ENCODE results near the gene AUTS2. TPM values are rescaled to one million over a fixed set of nuclear protein-coding genes. Genes with fewer than 3 reads are reported as not detected.

Gene AUTS2
- total RNA-seq, 2 experiments from 2014 or later: 2.4 to 3.0 TPM

DNA sequence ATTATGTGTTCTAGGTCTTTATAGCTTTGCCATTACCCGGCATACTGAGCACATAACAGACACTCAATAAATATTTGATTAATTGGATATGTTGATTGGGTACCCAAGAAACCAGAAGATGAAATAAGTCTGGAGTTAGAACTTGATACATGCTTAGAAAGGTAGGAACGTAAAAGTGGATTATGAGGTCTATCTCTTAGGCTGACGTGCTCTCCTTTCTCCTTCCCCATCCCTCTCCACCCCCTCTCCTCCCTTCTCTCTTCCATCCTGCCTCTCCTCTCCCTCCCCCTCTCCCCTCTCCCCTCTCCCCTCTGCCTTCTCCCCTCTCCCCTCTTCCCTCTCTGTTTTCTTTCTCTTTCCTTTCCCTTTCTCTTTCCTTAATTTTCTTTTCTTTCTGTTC, 34.0 kb downstream of the AUTS2 start:
- Mint-ChIP-seq H3K4me1 (no peaks in the 10 kb centered on the region), H3K9me3 (ENCODE audit: low read depth) (no peaks in the 10 kb centered on the region), H3K27ac (no peak overlapping the region), H3K36me3 (ENCODE audit: low read depth) (no peaks in the 10 kb centered on the region), H3K27me3 (peaks cover 2% of the 10 kb centered on the region), H3K4me3 (no peak overlapping the region)
- ATAC-seq (no peak), DNase-seq (no peak)
- CTCF ChIA-PET: no interaction called here
- intact Hi-C loops (cut with DNase I, micrococcal nuclease): no loop called here
- POLR2A ChIA-PET: no interaction called here

DNA sequence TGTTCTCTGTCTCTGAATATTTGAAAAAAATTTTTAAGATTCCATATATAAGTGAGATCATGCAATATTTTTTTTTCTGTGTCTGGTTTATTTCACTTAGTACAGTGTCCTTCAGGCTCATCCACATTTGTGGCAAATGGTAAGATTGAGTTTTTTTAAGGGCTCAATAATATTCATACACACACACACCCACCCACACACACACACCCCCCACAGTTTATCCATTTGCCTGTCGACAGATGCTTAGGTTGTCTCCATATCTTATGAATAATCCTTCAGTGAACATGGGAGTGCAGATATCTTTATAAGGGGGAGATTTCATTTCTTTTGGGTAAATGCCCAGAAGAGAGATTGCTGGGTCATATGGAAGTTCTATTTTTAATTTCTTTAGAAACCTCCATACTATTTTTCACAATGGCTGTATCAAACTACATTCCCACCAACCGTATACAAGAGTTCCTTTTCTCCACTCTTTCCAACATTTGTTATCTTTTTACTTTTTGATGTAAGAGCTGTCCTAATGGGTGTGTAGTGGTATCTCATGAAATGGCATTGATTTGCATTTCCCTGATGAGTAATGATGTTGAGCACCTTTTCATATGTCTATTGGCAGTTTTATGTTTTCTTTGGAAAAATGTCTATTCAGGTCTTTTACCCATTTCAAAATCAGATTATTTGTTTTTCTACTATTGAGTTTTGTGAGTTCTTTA, 35.0 kb downstream of the AUTS2 start:
- ChIA-PET CTCF (no interaction called here), POLR2A (no interaction called here)
- ATAC-seq (no peak), DNase-seq (no peak)
- H3K9me3 Mint-ChIP-seq (ENCODE audit: low read depth): no peaks in the 10 kb centered on the region
- no peaks in the 10 kb centered on the region for H3K27me3 Mint-ChIP-seq
- intact Hi-C loops (cut with DNase I, micrococcal nuclease): no loop called here
- H3K4me3 Mint-ChIP-seq: no peak overlapping the region
- H3K4me1 Mint-ChIP-seq: no peaks in the 10 kb centered on the region
- no peak overlapping the region for H3K27ac Mint-ChIP-seq
- H3K36me3 Mint-ChIP-seq (ENCODE audit: low read depth): no peaks in the 10 kb centered on the region

- no peak for ATAC-seq
- POLR2A ChIA-PET: no interaction called here
- H3K27ac Mint-ChIP-seq: no peak overlapping the region
- intact Hi-C loops (cut with DNase I, micrococcal nuclease): no loop called here
- H3K36me3 Mint-ChIP-seq (ENCODE audit: low read depth): no peaks in the 10 kb centered on the region
- no peaks in the 10 kb centered on the region for H3K9me3 Mint-ChIP-seq (ENCODE audit: low read depth)
- CTCF ChIA-PET: no interaction called here
- no peak overlapping the region for H3K4me3 Mint-ChIP-seq
- H3K27me3 Mint-ChIP-seq: no peaks in the 10 kb centered on the region
- H3K4me1 Mint-ChIP-seq: no peaks in the 10 kb centered on the region
- no peak for DNase-seq
Measured at GRCh38 chr7:69635555-69636185, 37.4 kb downstream of the AUTS2 start.

- ChIA-PET POLR2A (no interaction called here), CTCF (no interaction called here)
- Mint-ChIP-seq H3K27me3 (no peaks in the 10 kb centered on the region), H3K4me3 (no peak overlapping the region), H3K4me1 (no peaks in the 10 kb centered on the region), H3K27ac (no peak overlapping the region), H3K9me3 (ENCODE audit: low read depth) (no peaks in the 10 kb centered on the region), H3K36me3 (ENCODE audit: low read depth) (no peaks in the 10 kb centered on the region)
- intact Hi-C loops (cut with DNase I, micrococcal nuclease): no loop called here
- ATAC-seq (no peak), DNase-seq (no peak)
Measured at GRCh38 chr7:69638674-69639073, 40.4 kb downstream of the AUTS2 start.

GRCh38 chr7:69640216-69640615, 41.9 kb downstream of the AUTS2 start:
- ATAC-seq (no peak), DNase-seq (no peak)
- ChIA-PET POLR2A (no interaction called here), CTCF (no interaction called here)
- Mint-ChIP-seq H3K4me3 (no peak overlapping the region), H3K27ac (no peak overlapping the region), H3K27me3 (no peaks in the 10 kb centered on the region), H3K9me3 (ENCODE audit: low read depth) (no peaks in the 10 kb centered on the region), H3K4me1 (no peaks in the 10 kb centered on the region), H3K36me3 (ENCODE audit: low read depth) (no peaks in the 10 kb centered on the region)
- intact Hi-C loops (cut with DNase I, micrococcal nuclease): no loop called here

DNA sequence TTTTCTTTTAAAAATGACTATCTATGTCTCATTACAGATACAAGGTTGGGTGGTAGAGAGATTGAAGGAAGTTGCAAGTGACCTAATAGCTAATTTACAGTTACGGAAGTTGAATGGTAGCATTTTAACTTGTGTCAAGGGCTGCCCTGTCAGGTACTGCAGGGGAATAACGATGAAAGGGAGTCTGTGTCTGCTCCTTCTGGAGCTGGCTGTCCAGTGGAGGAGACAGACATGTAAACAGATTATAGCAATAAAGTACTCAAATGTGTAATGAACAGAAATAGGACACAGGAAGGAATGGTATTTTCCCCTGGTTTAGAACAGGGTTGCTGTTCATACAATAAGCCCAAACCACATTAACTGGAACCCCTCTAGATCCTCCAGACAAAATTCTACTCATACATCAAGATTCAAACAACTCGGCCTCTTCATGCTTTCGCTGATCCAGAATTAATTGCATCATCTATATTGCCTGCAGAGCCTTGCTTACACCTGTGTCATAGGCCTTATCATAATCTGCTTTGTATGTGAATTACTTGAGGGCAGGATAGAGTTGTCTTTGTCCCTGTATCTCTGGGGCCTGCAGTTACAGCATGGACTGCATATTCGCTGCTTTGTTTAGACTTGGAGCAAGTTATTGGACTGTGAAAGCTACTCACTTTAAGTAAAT, 42.8 kb downstream of the AUTS2 start:
- H3K36me3 Mint-ChIP-seq (ENCODE audit: low read depth): no peaks in the 10 kb centered on the region
- DNase-seq (no peak), ATAC-seq (no peak)
- no peaks in the 10 kb centered on the region for H3K9me3 Mint-ChIP-seq (ENCODE audit: low read depth)
- no peaks in the 10 kb centered on the region for H3K4me1 Mint-ChIP-seq
- ChIA-PET CTCF (interaction anchor here (0.6 kb wide), 1 partner anchor 1079 kb away, joined by 4 read pairs; no protein-coding TSS in a partner anchor), POLR2A (no interaction called here)
- no peak overlapping the region for H3K27ac Mint-ChIP-seq
- intact Hi-C loops (cut with DNase I, micrococcal nuclease): no loop called here
- H3K27me3 Mint-ChIP-seq: no peaks in the 10 kb centered on the region
- no peak overlapping the region for H3K4me3 Mint-ChIP-seq

- H3K4me3 Mint-ChIP-seq: no peak overlapping the region
- ChIA-PET CTCF (no interaction called here), POLR2A (no interaction called here)
- DNase-seq (no peak), ATAC-seq (no peak)
- H3K9me3 Mint-ChIP-seq (ENCODE audit: low read depth): no peaks in the 10 kb centered on the region
- peaks cover 2% of the 10 kb centered on the region for H3K27me3 Mint-ChIP-seq
- H3K4me1 Mint-ChIP-seq: no peaks in the 10 kb centered on the region
- H3K36me3 Mint-ChIP-seq (ENCODE audit: low read depth): no peaks in the 10 kb centered on the region
- no peak overlapping the region for H3K27ac Mint-ChIP-seq
- intact Hi-C loops (cut with DNase I, micrococcal nuclease): no loop called here
Measured at GRCh38 chr7:69643265-69643664, 45.0 kb downstream of the AUTS2 start.

GRCh38 chr7:69643708-69644445, 45.6 kb downstream of the AUTS2 start:
- CTCF ChIA-PET: interaction anchor here (0.6 kb wide), 1 partner anchor 60 kb away, joined by 3 read pairs; no protein-coding TSS in a partner anchor
- Mint-ChIP-seq H3K9me3 (ENCODE audit: low read depth) (no peaks in the 10 kb centered on the region), H3K27ac (no peak overlapping the region), H3K27me3 (peaks cover 2% of the 10 kb centered on the region), H3K4me3 (no peak overlapping the region), H3K36me3 (ENCODE audit: low read depth) (no peaks in the 10 kb centered on the region), H3K4me1 (no peaks in the 10 kb centered on the region)
- no peak for ATAC-seq
- DNase-seq: no peak
- POLR2A ChIA-PET: no interaction called here
- intact Hi-C loops (cut with DNase I, micrococcal nuclease): no loop called here

GRCh38 chr7:69645683-69646082, 47.4 kb downstream of the AUTS2 start:
- Mint-ChIP-seq H3K4me1 (no peaks in the 10 kb centered on the region), H3K4me3 (no peak overlapping the region), H3K27me3 (peaks cover 2% of the 10 kb centered on the region), H3K27ac (no peak overlapping the region), H3K36me3 (ENCODE audit: low read depth) (no peaks in the 10 kb centered on the region), H3K9me3 (ENCODE audit: low read depth) (no peaks in the 10 kb centered on the region)
- ChIA-PET CTCF (no interaction called here), POLR2A (no interaction called here)
- ATAC-seq (no peak), DNase-seq (no peak)
- intact Hi-C loops (cut with DNase I, micrococcal nuclease): no loop called here

- H3K27ac Mint-ChIP-seq: no peak overlapping the region
- H3K27me3 Mint-ChIP-seq: peaks cover 2% of the 10 kb centered on the region
- no peaks in the 10 kb centered on the region for H3K4me1 Mint-ChIP-seq
- H3K36me3 Mint-ChIP-seq (ENCODE audit: low read depth): no peaks in the 10 kb centered on the region
- intact Hi-C loops (cut with DNase I, micrococcal nuclease): no loop called here
- no peaks in the 10 kb centered on the region for H3K9me3 Mint-ChIP-seq (ENCODE audit: low read depth)
- ChIA-PET CTCF (no interaction called here), POLR2A (no interaction called here)
- H3K4me3 Mint-ChIP-seq: no peak overlapping the region
- DNase-seq (peak; percentile 7), ATAC-seq (peak; percentile 60)
Measured at GRCh38 chr7:69651101-69651590, 52.9 kb downstream of the AUTS2 start.

DNA sequence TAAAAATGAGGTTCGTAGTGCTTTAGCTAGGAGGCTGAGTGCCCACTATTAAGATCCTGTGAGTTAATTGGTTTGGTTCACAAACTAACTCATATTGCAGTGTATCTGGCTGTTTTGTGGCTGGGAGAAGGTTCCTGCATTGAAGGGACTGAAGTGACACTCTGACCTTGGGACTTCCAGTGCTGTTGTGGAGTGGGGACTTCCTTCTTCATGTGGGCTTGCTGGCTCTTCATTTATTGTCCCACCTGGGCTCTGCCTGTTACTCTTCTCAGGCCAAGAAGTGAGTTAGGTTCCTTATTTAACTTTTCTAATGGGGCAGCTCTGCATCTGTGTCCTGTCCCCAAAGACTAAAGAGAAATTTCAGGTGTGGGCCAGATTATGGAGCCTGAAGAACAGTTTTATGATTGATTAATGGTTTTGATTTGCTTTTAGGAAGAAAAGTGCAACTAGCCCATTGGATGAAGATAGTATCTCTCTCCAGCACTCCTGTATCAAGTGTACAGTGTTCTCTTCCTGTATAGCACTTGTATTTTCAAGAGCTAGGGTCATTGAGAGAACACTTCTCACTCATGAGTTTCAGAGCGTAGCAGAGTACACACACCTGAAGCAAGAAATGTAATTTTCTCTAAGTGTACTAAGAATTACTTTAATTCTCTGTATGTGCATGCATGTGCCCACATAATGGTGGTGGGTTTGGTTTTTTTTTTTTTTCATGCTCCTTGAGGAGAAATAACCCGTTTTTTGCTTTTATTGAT, 54.8 kb downstream of the AUTS2 start:
- H3K27ac Mint-ChIP-seq: no peak overlapping the region
- no peaks in the 10 kb centered on the region for H3K27me3 Mint-ChIP-seq
- no peak overlapping the region for H3K4me3 Mint-ChIP-seq
- intact Hi-C loops (cut with DNase I, micrococcal nuclease): no loop called here
- H3K4me1 Mint-ChIP-seq: no peaks in the 10 kb centered on the region
- ChIA-PET CTCF (no interaction called here), POLR2A (no interaction called here)
- no peaks in the 10 kb centered on the region for H3K9me3 Mint-ChIP-seq (ENCODE audit: low read depth)
- no peak for ATAC-seq
- no peaks in the 10 kb centered on the region for H3K36me3 Mint-ChIP-seq (ENCODE audit: low read depth)
- no peak for DNase-seq
